HG03378 (cell line): Measurements from ENCODE around the gene SASH1.

ENCODE experiments used
- ATAC-seq: cut with Tn5 transposase; IDR thresholded peaks from one replicate; pipeline ENCODE4 v1.9.1; 2021; ENCODE audit warnings: mild to moderate bottlenecking, moderate library complexity; ENCODE audit not compliant: unreplicated experiment

Gene SASH1

GRCh38 chr6:148398678-148399077 is 56.0 kb downstream of the SASH1 start:
- no peak for ATAC-seq

DNA sequence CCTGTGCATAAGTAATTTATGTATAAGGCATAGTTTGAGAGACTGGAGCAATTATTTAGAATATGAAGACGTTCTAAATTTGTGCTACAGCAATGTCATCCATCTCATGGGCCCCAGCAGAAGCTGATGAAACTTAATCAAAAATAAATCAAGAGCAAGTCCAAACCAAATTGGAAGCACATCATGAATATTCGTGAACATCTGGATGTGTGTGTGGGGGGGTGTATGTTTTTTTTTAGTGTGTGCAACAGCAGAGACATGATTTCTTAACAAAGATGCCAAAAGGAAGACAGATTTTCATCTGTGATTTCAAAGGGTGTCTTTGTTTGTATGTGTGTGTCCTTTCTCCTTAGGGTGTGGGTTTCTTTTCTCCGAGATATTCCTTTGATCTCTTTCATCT is 58.9 kb downstream of the SASH1 start:
- ATAC-seq = no peak

GRCh38 chr6:148404456-148405054 is 61.9 kb downstream of the SASH1 start:
- no peak for ATAC-seq

DNA sequence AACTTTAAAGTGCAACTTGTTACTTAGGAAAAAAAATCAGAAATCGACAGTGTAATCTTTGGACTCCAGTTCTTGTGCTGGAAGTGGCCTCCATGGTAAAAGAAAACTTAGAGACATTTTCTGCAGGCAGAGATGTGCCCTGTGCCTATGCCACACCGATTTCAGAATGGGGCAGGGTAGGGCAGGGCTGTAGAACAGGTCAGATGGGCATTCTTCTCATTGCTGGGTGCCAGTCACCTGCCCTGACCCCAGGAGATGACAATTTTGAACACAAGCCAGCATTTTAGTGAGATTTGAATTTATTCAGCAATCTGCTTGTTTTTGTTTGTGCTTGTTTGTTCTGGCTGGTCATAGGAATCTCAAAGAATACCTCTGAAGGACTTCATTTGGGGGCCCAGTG is 63.3 kb downstream of the SASH1 start:
- ATAC-seq = no peak

- ATAC-seq = no peak
Measured at GRCh38 chr6:148406579-148407371, 64.1 kb downstream of the SASH1 start.

- no peak for ATAC-seq
Measured at GRCh38 chr6:148407372-148407771, 64.7 kb downstream of the SASH1 start.

- no peak for ATAC-seq
Measured at GRCh38 chr6:148413321-148414091, 70.9 kb downstream of the SASH1 start.

DNA sequence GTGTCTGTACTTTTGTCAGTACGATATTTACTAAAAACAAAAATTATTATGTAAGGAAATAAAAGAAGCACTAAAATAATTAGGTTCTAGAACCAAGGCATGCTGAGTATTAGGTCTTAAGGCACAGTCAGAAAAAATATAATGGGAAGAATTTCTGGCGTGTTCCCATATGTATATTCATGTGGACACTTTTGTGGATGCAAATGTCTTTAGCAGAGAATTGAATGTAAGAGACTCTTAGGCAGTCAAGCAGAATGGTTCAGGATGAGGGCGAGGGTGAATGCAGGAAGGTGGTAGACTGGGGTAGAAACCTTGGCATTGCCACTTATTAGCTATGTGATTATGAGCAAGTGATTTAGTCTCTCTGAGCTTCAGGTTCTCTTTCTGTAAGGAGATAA is 71.5 kb downstream of the SASH1 start:
- ATAC-seq = no peak

DNA sequence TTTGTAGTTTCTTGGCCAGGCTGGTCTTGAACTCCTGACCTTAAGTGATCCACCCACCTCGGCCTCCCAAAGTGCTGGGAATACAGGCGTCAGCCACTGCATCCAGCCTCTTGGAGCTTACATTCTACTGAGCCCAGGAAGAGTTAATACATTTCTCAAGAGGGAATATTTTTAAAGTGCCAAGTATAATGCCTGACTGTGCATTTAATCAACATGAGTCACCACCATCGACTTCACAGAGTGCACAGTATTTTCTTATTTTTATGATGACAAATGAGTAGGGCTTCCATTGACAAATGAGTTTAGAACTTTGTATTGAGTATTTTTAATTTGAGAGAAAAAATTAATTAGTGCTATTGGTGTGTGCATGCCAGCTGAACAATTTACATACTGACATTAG is 72.2 kb downstream of the SASH1 start:
- ATAC-seq = no peak

DNA sequence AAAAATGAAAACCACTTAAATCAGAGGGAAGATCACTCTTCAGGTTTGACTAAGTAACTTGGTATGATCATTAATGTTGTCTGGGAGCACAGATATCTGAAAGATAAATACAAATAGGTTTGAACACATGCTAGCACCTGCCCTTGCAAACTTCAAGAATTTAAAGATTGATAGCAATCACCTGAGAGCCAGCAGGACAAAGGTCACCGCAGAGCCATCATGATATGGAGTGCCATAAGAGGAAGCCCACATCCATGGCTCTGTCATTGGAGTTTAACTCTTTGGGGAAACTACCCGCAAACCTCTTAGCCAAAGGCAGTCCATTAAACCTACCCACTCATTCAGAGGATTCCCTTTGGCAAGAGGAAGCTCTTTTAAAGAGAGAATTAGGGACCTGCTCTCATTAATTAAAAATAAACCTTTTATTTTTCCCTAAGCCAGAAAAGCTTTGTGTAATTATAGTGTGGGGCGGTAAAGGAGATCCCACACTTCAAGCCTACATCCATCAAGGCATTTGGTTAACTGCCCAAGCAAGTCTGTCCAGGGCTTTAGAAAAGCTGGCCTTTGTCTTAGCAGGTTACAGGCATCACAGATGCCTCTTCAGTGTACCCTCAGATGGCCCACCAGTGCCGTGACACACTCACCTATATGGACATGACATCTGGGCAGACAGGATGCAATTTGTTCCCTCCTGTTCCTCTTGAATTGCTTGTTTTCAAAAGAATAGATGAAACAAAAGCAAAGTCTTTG is 73.0 kb downstream of the SASH1 start:
- no peak for ATAC-seq

DNA sequence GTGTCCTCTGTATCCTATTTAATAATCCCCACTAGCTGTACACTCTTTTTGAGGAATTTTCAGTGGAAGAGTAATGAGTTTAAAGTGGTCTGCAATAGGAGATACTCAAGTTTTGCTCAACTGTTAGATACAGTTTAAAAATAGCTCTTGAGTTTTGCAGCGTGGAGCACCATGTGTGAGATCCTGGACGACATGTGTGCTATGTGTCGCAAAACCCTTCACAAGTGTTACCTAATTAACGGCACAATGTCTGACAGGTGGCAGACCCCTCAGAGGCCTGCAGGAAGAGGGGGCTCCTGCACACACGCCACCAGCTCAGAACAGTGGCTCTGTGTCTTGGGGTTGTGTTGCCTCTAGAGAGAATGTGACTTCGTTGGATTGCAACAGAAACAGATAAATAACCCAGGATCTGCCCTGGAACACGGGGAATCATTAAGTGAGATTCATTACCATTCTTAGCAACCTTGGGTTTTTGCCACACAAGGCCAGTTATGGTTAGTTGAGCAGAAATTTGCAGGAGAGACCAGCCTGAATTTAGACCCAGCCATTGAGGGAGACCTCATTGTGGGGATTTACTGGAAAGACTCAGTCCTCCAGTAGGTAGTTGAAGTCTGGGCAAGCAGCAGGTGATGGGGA is 73.8 kb downstream of the SASH1 start:
- no peak for ATAC-seq

DNA sequence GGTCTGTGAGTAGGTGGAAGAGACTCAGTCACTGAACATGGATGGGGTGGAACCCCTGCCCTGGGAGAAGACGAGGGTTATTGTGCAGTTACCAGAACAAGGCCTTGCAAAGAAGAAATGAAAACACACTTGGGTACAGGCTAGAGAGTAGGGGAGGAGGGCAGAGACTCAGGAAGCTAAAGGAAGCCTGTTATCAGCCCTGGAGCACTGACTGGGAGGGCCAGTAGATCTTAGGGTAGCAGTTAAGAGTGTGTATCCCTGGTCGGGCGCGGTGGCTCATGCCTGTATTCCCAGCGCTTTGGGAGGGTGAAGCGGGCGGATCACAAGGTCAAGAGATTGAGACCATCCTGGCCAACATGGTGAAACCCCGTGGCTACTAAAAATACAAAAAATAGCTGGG is 74.4 kb downstream of the SASH1 start:
- no peak for ATAC-seq

- ATAC-seq = no peak
Measured at GRCh38 chr6:148419430-148419829, 76.8 kb downstream of the SASH1 start.

DNA sequence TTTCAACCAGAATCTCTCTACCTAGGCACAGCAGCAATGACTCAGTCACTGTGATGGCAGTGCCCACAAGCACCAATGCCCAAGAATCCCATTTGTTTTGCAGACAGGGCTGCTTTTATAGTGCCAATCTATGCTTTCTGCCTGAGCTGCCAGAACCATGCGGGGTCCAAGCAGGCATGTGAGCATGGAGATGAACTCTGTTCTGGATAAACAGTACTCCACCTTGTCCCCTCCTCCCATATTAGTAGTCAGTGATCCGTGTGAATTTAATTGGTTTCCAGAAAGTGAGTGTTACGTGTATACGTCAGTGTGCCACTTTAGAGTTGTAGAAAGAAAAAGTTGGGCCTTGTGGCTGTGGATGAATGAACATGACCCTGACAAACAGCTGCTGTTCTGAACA is 79.4 kb downstream of the SASH1 start:
- ATAC-seq = no peak

DNA sequence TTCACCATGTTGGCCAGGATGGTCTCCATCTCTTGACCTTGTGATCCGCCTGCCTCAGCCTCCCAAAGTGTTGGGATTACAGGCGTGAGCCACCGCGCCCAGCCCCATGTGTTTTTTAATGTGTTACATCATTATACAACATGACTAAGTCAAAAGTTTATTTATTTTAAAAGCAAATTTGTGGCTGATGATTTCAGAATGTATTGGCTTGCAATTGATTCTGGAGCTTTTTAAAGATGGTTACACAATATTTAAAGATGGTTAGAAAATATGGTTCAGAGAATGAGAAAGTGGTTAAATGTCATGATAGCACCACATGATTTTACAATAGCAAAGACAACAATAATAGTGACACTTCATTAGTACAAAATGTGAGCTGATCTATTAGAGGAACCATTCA is 80.5 kb downstream of the SASH1 start:
- ATAC-seq = no peak

- no peak for ATAC-seq
Measured at GRCh38 chr6:148423601-148424270, 81.1 kb downstream of the SASH1 start.

GRCh38 chr6:148425443-148425842 is 82.8 kb downstream of the SASH1 start:
- no peak for ATAC-seq

- ATAC-seq = no peak
Measured at GRCh38 chr6:148426317-148426977, 83.8 kb downstream of the SASH1 start.

GRCh38 chr6:148427333-148427732 is 84.7 kb downstream of the SASH1 start:
- no peak for ATAC-seq

- no peak for ATAC-seq
Measured at GRCh38 chr6:148429423-148429822, 86.8 kb downstream of the SASH1 start.
